Umbilical cord (tissue), 2 donors: ENCODE measurements around the gene RASGRP2. TPM values are rescaled to one million over a fixed set of nuclear protein-coding genes. Genes with fewer than 3 reads are reported as not detected.

ENCODE experiments used
- DNase-seq: peaks from one replicate; pipeline ENCODE4 v3.0.0-alpha.2; 2015; ENCODE audit warnings: low spot score
- total RNA-seq: library from RNA; depleted of rRNA; stranded (reverse); fragments of >200 nt; gene quantifications from one replicate; pipeline ENCODE4 v1.2.3, GENCODE V29; 2014; ENCODE audit warnings: low replicate concordance; ENCODE audit not compliant: insufficient read depth

RASGRP2 gene
- total RNA-seq, 1 donor from 2014 or later, result 15.9 TPM

DNA sequence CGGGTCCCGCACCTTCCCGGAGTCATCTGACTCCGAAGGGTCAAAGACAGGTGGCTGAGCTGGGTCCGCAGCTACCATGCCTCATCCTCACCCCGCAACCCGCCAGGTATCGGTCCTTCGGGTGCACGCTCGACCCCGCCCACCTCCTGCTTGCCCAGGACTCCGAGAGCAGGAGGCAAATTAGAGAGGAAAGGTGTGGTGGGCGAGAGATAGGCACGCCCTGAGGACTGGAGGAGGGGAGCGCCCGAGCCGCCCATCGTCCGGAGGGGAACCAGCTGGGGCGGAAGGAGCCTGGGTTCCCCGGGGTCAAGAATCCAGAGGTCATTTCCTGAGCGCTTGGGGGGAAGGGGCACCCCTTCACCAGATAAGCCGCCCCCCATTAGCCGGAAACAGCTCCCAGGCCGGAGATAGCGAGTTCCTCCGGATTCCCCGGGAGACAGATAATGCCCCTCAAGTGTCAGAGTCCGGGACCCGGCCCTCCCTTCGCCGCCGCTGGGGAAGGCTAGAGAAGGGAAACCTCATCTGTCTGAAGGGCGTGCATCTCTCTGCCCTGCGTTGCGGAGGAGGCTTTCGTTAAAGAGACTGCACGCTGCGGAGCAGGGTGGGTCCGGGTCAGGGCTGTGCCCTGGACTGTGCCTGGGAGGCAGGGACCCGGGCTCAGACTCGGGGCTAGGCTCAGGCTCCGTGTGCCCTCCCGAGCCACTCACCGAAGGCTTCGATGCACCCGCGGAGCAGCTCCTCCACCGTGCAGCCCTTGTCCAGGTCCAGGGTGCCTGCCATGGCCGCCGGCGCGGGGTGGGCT, 1.7 kb downstream of the RASGRP2 start:
- no peak for DNase-seq

DNA sequence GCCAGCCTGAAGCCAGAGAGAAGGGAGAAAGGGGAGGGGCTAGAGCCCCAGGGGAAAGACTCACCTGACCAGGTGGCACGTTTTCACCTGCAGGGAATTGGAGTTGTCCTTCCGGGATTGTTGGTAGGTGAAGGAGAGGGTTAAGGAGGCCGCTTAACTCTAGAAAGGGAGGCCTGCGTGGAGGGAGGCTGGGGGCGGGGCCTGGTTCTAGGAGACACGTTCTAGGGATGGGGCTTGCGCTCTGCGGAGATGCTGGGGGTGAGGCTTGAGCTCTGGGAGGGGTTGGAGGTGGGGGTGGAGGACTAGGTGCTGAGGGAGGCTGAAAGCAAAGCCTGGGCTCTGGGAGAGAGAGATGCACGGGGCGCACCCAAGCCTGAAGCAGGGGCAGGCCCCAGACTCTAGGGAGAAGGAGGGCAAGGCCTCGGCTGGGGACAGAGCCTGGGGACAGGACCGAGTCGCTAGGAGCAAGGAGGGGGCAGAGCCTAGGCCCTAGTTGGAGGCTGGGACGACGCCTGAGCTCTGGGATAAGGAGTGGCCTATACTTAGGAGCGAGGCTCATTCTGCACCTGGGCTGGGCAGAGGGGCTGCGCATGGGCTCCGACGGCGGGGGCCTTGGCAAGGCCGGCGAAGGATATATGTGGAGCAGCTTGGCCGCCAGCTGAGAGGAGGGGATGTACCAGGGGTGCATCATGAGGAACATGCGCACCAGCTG, 2.4 kb downstream of the RASGRP2 start:
- DNase-seq, result no peak

DNA sequence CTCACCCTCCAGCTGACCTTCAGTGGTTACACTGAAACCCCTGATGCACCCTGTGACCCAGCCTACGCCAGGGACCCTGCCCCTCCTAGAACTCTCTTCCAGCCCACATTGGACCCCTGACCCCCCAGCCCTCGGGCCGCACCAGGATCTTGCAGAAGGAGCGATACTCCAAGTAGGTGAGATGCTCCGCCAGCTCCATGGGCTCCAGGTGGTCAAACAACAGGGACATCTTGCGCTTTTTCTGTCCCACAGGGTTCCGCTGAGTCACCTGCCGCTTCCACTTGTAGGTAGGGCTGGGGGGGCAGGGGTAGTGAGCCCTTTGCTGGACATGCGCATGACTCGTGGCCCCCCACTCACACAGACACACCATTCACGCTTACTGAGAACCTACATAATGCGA, 4.1 kb downstream of the RASGRP2 start:
- no peak for DNase-seq

DNA sequence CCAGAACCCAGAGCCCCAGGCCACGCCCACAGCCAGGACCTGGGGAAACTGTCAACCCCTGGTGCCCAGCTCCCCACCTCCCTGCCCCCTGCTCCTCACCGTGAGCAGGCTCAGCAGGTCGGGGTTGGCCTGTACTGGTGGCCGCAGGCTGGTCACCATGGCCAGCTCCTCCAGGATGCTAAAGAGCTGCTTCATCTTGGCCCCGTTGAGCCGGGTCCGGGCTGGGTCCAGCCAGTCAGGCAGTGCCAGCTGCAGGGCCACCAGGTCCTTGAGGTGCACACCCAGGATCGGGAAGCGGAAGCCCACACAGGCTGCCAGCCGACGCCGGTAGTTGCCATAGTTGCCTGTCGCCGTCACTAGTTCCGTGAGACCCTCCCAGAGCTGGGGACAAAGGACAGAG, 7.3 kb downstream of the RASGRP2 start:
- DNase-seq, result no peak

DNA sequence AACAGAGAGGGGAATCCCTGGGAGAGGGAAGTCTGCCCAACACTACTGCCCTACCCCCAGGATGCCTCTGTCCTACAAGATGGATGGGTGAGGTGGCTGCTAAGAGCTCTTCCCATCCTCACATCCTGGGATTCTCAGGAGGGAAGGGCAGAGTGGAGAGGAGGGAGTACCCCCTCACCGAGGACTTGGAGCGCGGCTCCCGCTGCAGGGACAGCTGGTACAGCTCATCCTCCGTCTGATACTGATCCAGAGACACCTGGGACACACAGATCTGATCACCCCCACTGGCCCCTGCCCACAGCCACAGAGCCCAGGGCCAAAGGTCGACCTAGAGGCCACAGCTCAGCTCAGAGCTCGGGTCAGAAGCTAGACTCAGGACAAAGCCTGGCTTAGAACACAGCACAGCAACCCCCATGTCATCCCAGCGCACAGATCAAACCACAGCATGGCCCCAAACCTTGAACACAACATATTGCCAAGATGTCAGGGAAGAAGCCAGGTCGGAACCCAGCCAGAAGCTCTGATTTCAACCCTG, 8.2 kb downstream of the RASGRP2 start:
- no peak for DNase-seq

DNA sequence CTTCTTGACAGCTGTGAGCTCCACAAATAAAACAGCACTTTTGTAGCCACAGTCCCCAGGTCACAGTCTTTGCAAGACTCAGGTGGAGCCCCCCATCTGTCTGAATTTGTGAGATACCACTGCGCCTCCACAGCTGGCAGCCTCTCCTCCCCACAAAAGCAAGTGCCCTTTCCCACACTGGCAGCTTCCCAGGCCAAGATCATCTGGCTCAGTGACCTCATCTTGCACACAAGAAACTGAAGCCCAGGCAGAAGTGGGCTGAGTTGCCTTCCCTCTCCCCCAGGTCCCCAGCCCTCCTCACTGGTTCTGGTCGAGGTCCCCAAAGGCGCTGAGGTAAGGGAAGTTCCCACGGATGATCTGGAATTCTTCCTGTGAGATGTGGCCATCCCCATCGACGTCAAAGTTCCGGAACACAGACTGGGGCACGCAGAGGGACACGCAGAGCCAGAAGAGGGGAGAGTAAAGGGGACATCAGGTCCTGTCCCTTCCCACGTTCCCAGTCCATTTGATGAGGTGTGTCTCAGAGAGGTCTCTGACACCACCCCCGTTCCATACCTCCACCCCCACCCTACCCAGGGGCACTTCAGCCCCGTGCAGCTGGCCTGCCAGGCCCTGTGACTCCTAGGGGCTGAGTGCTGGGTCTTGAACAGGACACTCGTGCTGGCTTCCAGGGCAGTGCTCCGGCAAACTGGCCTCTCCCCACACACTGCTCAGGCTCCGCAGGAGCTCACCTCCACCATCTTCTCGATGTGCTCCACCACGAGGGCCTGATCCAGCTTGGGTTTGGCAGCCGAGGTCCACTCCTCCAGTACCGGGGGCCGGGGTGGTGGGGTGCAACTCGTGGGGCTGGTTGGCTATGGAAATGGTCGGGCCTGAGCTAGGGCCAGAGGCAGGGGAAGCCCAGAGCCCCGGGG, 8.9 kb downstream of the RASGRP2 start:
- no peak for DNase-seq

DNA sequence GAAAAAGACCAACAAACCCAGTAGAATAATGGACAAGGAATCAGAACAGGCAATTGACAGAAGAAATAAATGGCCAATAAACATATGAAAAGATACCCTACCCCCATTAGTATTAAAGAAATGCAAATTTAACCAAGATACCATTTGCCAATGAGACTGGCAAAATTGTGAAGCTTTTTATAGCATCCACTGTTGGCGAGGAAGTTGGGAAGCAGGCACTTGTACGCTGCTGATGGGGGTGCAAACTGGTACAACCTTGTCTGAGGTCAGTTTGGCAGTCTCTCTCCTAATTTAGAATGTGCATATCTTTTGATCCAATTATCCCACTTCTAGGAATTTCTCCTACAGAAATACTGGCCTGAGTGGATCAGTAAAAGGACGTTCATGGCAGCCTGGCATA, 12.3 kb downstream of the RASGRP2 start:
- no peak for DNase-seq

DNA sequence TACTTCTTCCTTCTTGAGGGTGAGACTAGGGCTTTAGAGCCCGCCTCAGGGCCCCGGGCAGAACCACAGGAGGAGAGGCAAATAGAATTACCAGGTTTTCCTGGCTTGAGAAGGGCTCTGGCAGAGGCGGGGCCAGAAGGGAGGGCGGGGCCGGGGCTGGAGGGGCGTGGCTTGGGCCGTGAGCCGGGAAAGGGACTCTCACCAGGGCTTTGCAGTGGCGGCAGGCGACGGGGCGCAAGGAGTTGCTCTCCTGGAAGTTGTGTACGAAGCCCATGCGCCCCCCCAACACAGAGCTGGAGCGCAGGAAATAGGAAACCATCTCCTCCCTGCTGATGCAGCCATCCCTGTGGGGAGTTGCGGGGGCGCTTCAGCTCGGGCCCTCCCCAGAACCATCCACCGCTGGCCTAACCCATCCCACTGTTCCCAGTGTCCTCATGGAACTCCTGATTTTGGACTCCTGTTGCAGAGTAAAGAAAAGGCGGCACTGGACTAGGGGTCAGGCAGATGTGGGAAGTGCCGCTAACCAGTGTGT, 14.0 kb downstream of the RASGRP2 start:
- no peak for DNase-seq

DNA sequence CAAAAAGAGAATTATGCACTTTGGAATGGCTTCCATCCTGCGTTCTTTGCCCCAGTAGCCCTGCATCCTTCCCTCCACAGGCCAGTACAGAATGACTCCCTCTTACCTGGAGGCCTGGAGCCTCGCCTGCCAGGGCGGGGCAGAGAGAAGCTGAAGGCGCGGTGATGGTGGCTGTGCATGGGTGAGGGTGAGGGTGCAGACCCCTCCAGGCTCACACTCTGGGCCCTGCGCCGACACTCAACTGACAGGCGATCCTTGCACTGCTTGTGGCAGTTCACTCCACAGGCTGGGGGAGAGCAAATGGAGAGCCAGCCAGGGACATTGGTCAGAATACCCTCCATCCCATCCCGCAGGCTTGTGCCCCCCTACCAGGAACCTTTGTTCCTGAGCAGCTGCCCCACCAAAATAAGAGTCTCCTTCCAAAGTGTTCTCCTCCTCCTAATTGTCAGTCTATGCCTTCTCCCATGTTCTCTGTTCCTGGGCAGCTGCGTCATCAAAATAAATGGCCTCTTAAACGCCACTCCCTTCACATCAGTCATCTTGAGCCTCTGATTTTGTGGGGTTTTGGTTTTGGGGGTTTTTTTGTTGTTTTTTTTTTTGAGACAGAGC, 15.1 kb downstream of the RASGRP2 start:
- no peak for DNase-seq

DNA sequence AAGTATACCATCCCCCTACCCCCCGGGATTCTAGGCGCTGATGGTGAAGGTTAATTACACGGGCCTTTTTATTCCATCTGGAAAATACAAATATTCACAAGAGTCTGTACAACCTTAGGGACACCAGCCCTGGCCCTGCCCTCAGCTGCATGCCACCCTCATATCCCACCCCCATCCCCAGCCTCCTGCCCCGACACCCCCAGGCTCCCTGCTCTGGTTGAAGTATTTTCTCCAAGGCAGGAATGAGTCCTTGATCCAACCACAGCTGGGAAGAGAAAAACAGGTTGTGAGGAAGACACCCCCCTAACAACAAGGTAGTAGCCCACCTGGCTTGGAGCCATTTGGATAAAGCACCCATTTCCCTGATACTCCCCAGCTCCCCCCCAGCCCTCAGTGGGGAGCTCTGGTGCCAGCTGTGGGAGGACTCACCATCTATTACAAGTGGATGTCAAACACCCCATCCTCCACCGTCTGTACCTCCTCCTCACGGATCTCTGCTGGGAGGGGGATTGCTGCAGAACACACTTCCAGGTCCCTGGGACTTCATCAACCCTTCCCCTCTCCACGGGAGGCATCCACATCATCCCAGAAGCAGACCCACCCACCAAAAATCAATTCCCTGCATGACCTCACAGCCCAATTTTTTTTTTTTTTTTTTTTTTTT, 16.9 kb downstream of the RASGRP2 start:
- DNase-seq, result no peak

DNA sequence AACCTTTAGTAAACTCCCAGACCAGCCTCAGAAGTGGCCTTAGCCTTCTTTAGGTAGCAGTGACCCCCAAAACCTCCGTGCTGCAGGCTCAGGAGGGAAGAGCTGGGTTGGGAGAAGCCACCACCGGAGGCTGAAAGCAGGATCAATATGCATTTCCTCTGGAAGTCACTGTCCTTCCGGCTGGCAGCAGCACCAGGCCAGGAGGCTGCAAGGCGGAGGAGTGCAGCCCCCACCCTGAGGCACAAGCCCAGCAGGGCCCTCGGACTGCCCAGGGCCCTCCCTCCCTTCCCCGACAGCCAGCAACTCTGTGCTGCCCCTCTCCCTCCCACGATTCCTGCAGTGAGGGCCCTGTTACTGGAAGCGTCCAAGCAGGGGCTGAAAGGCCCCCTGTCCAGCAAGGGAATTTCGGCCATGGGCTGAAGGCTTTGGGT, 17.7 kb downstream of the RASGRP2 start:
- no peak for DNase-seq

DNA sequence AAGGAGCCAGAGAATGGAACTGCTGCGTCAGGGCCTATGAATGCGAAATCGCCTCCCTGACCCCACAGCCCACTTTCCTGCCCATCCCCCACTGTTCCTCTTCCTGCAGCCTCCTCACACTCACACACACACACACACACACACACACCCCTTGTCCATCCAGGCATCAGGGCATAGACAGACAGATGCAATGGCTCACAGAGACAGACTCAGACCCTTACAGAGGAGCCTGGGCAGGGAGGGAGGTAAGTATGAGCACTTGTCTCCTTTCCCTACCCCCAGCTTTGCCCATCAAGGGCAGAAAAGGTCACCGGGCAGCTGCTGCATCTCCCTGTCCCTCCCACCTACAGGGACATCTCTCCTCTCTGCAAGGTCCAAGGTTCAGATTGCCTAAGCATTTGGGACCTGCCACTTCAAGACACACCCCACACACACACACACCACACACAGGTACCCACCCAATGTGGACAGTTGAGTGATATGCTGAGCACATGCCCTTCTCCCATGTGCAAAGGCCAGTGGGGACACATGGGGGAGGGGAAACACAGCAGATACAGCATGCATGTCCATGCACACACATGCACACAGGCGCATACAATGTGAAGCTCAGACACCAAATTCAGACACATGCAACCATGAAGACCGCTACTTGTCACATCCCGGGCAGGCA, 18.9 kb downstream of the RASGRP2 start:
- no peak for DNase-seq

DNA sequence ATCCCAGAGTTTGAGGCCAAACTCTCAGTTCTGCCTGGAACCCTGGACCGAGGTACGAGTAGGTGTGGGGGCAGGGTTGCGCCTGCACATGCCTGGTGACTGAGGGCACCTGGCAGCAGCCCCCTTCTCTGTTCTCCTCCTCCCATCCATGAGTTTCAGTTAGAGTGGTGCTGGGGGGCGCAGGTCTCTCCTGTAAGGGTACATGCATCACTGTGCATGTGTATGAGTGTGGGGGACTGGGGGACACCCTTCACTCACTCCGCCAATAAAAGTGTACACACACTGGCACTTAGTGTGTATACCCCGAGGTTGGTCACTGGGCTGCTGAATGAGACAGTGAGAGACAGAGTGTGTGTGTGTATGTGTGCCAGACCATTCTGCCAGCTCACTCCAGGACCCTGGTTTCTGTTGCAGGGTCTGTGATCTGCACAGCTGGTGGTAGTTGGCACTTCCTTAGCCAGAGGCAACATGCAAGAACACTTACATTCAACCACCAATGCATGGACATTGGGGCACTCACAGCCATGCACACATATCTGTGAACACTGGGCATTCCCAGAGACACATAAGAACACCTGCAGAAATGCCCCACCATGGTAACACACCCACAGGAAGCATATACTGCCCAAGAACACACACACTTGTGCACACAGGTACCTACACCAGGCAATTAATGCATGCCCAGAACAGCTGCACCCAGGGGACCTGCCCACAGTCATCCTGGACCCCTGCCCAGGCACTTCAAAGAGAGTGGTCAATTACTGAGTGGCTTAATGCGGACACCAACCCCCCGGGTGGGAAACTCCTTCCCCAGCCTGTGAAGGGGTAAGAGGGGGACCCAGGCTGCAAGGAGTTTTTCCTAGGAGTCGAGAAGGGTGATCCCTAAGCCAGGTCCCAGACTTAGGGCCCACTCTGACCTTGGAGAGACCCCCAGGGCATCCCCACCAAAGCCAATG, 19.8 kb downstream of the RASGRP2 start:
- DNase-seq, result no peak

DNA sequence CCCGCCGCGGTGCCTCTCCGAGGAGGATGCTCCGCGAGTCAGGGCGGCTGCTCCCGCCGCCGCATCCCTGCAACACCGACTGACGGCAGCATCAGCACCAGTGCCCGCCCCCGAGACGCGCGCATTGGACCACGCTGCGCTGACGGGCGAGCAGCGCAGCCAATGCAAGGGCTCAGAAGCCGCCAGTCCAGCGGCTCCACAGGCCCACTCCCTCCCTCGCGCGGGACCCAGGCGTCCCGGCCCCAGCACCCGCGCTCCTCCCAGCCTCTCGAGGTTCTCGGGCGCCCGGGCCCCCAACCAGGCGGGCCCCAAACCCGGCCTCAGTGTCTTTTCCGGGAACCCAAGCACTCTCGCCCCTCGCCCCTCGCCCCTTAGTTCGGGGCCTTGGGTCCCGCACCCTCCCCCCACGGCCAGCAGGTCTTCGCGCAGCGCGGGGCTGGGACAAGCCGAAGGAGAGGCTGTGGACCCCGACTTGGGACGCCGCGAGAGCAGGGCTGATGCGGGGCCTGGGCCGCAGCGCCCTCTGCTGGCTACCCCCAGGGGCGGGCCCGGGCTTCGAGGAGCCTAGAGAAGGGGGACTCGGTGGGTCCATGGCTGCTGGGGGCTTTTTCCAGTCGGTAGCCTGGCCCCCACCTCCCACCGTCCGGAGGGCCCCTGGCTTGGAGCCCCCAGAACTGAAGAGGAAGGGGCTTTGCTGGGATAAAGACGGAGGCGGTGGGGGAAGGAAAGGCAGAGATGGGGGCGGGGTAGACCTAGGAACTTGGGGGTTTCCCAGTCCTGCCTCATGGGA, 20.6 kb downstream of the RASGRP2 start, which contains the start of gene NRXN2:
Gene NRXN2 (minus strand): TSS at position 81 of the 790 bp plus-strand sequence. CDS start 9,498 bp downstream, outside the sequence.
- peak; percentile 84 for DNase-seq

DNA sequence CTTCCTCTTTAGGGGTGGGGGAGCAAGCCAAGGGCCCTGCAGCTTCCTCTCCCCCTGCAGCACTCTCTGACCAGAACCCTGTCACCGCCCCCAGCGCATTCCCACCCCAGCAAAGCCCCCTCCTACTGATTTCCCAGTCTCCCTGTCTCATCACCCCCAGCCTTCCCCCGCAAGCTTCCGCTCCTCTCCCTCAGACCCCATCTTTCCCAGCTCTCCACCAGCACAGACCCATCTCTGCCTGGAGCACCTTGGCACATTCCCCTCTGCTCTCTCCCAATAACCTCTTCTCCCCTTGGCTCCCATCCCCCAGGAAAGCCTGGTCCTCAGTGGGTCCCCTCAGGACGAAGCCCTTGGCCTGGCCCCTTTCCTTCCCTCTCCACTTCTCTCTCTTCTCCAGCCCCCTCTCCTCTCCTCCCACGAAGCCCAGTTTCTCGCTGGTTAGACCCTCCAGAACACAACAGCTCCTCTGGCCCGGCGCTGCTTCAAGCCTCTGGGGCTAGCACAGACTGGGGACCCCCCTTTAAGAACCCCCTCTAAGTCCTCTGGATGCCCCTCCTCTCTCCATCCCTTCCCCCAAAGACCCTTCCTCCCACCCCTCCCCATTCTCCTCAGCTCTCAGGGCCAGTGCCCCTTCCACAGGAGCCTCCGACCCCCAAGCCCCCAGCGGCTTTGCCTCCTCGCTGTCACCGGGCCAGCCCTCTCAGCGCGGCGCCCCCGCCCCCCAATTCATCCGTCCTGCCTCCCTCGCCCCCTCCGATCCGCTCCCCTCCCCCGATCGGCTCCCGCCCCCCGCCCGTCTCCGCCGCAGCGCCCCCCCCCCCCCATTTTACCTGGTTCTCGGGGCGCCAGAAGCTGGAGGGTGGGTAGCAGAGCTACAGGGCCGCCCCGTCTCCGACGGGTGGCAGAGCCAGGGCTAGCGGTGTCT, 21.5 kb downstream of the RASGRP2 start:
- no peak for DNase-seq

DNA sequence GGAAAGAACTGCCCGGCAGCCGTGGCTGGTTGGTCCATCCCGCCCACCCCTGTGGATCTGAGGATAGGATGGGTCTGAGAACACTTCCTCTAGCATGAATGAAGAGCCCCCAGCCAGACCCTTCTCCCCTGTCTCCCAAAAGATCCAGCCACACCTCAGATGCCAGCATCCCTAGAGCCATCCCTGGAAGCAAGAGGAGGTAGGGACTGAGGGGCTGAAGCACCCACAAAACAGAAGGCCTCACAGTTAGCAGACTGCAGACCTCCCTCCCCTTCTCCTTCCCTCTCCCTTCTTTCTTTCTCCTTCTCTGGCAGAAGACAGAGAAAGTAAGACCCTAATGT, 22.6 kb downstream of the RASGRP2 start:
- no peak for DNase-seq
